Endothelial cell (in vitro differentiated cells): Measurements from ENCODE around the gene SLC22A4. TPM values are rescaled to one million over a fixed set of nuclear protein-coding genes. Genes with fewer than 3 reads are reported as not detected.

Experiments
- DNase-seq: peaks from one replicate; pipeline ENCODE4 v3.0.0; 2021; ENCODE audit warnings: low spot score
- H3K27ac Mint-ChIP-seq: one replicate; pipeline ENCODE4 v1.8.0; 2021; ENCODE audit warnings: mixed read lengths, inconsistent platforms; ENCODE audit not compliant: unreplicated experiment
- H3K27me3 Mint-ChIP-seq: one replicate; pipeline ENCODE4 v1.8.0; 2021; ENCODE audit warnings: mild to moderate bottlenecking, moderate library complexity, mixed read lengths, inconsistent platforms; ENCODE audit not compliant: unreplicated experiment
- H3K36me3 Mint-ChIP-seq: one replicate; pipeline ENCODE4 v1.8.0; 2021; ENCODE audit warnings: mild to moderate bottlenecking, low read depth, mixed read lengths, inconsistent platforms; ENCODE audit not compliant: unreplicated experiment
- H3K4me1 Mint-ChIP-seq: one replicate; pipeline ENCODE4 v1.8.0; 2021; ENCODE audit warnings: mild to moderate bottlenecking, mixed read lengths, inconsistent platforms; ENCODE audit not compliant: unreplicated experiment
- H3K4me3 Mint-ChIP-seq: one replicate; pipeline ENCODE4 v1.8.0; 2021; ENCODE audit warnings: mild to moderate bottlenecking, mixed read lengths, inconsistent platforms; ENCODE audit not compliant: unreplicated experiment
- H3K9me3 Mint-ChIP-seq: one replicate; pipeline ENCODE4 v1.8.0; 2021; ENCODE audit warnings: mixed read lengths, inconsistent platforms; ENCODE audit not compliant: unreplicated experiment
- total RNA-seq: library from RNA; stranded (reverse); fragmentation: NEBNext Ultra II Directional; extraction: Animal tissue kit (Norgen Biotek cat#: 25700); gene quantifications from one replicate; pipeline ENCODE4 v1.2.1, GENCODE V29; 2021; ENCODE audit not compliant: unreplicated experiment
- TF ChIP-seq, protein P1 (sequence below): fragments of 200-600 bp; sonication (generic); IDR thresholded peaks from one replicate; pipeline ENCODE4 v1.5.0; 2021; ENCODE audit warnings: antibody characterized with exemption; ENCODE audit not compliant: unreplicated experiment

Gene SLC22A4
- total RNA-seq, 1 donor from 2014 or later = 0.13 TPM

GRCh38 chr5:132272311-132273210 is 21.6 kb upstream of the SLC22A4 start:
- H3K27me3 Mint-ChIP-seq = peaks cover 15% of the 10 kb centered on the region
- H3K4me1 Mint-ChIP-seq = peaks cover 4% of the 10 kb centered on the region
- TF ChIP-seq, protein P1, sequence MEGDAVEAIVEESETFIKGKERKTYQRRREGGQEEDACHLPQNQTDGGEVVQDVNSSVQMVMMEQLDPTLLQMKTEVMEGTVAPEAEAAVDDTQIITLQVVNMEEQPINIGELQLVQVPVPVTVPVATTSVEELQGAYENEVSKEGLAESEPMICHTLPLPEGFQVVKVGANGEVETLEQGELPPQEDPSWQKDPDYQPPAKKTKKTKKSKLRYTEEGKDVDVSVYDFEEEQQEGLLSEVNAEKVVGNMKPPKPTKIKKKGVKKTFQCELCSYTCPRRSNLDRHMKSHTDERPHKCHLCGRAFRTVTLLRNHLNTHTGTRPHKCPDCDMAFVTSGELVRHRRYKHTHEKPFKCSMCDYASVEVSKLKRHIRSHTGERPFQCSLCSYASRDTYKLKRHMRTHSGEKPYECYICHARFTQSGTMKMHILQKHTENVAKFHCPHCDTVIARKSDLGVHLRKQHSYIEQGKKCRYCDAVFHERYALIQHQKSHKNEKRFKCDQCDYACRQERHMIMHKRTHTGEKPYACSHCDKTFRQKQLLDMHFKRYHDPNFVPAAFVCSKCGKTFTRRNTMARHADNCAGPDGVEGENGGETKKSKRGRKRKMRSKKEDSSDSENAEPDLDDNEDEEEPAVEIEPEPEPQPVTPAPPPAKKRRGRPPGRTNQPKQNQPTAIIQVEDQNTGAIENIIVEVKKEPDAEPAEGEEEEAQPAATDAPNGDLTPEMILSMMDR = peak; percentile 93
- no peaks in the 10 kb centered on the region for H3K9me3 Mint-ChIP-seq
- H3K27ac Mint-ChIP-seq = peak overlapping the region; percentile 70
- no peaks in the 10 kb centered on the region for H3K36me3 Mint-ChIP-seq
- DNase-seq = peak; percentile 85
- no peak overlapping the region for H3K4me3 Mint-ChIP-seq

GRCh38 chr5:132273631-132274030 is 20.6 kb upstream of the SLC22A4 start:
- Mint-ChIP-seq H3K4me3 (no peak overlapping the region), H3K27ac (no peak overlapping the region), H3K36me3 (no peaks in the 10 kb centered on the region), H3K27me3 (peaks cover 14% of the 10 kb centered on the region), H3K9me3 (no peaks in the 10 kb centered on the region), H3K4me1 (peaks cover 4% of the 10 kb centered on the region)
- no peak for DNase-seq
- TF ChIP-seq, protein P1 = no peak

GRCh38 chr5:132274050-132274792 is 20.0 kb upstream of the SLC22A4 start:
- TF ChIP-seq, protein P1 = no peak
- peaks cover 4% of the 10 kb centered on the region for H3K4me1 Mint-ChIP-seq
- H3K27me3 Mint-ChIP-seq = peaks cover 12% of the 10 kb centered on the region
- no peak overlapping the region for H3K27ac Mint-ChIP-seq
- no peaks in the 10 kb centered on the region for H3K36me3 Mint-ChIP-seq
- H3K9me3 Mint-ChIP-seq = no peaks in the 10 kb centered on the region
- no peak overlapping the region for H3K4me3 Mint-ChIP-seq
- DNase-seq = no peak

- Mint-ChIP-seq H3K4me3 (no peak overlapping the region), H3K4me1 (peaks cover 4% of the 10 kb centered on the region), H3K9me3 (no peaks in the 10 kb centered on the region), H3K27ac (no peak overlapping the region), H3K36me3 (no peaks in the 10 kb centered on the region), H3K27me3 (peaks cover 12% of the 10 kb centered on the region)
- no peak for DNase-seq
- TF ChIP-seq, protein P1 = no peak
Measured at GRCh38 chr5:132275367-132276220, 18.6 kb upstream of the SLC22A4 start.
